Thoracic aorta (tissue), 2 donors: Measurements from ENCODE around the gene WDFY2. TPM values are rescaled to one million over a fixed set of nuclear protein-coding genes. Genes with fewer than 3 reads are reported as not detected.
A peak's percentile ranks its signal among the peaks of the same experiment; 100 is the strongest.

Experiments
- ATAC-seq: fragments of 150-250 bp; one replicate; pipeline ENCODE4 v1.8.0; 2017; ENCODE audit warnings: low read depth; ENCODE audit not compliant: insufficient number of reproducible peaks, low FRiP score
- DNase-seq: peaks from one replicate; pipeline ENCODE4 v3.0.0-alpha.2; 2020; ENCODE audit warnings: low spot score
- H3K27ac ChIP-seq, 2 donors: fragments of 200-600 bp; sonication (generic); 1 replicate in 1 of 2; 2 replicates in 1 of 2; pipeline ENCODE4 v1.5.1; 2016; ENCODE audit warnings: mild to moderate bottlenecking in 2 of 2, moderate library complexity in 2 of 2
- H3K27me3 ChIP-seq: fragments of 200-600 bp; sonication (generic); replicated peaks from 2 replicates; pipeline ENCODE4 v1.6.0; 2016; ENCODE audit warnings: mild to moderate bottlenecking; ENCODE audit not compliant: insufficient read depth
- H3K36me3 ChIP-seq: fragments of 200-600 bp; sonication (generic); one replicate; pipeline ENCODE4 v1.5.1; 2016
- H3K4me1 ChIP-seq, 2 donors: fragments of 200-600 bp; sonication (generic); 1 replicate in 1 of 2; 2 replicates in 1 of 2; pipeline versions ENCODE4 v1.5.1 to v1.6.0; 2016; ENCODE audit warnings: low read depth in 2 of 2, mild to moderate bottlenecking in 1 of 2; ENCODE audit not compliant: control insufficient read depth in 1 of 2
- H3K4me3 ChIP-seq: fragments of 200-600 bp; sonication (generic); 2 replicates; pipeline ENCODE4 v1.5.1; 2016; ENCODE audit warnings: mild to moderate bottlenecking
- H3K9me3 ChIP-seq: fragments of 200-600 bp; sonication (generic); 2 replicates; pipeline ENCODE4 v1.5.1; 2016
- total RNA-seq, 2 donors: library from RNA; depleted of rRNA; stranded (reverse); fragments of >200 nt; gene quantifications; one replicate each; pipeline versions ENCODE4 v1.1.0 to v1.2.3, GENCODE V29; 2016
- TF ChIP-seq, protein P1 (sequence below): fragments of 200-600 bp; sonication (generic); IDR thresholded peaks from one replicate; pipeline ENCODE4 v1.5.1; 2019; ENCODE audit warnings: antibody characterized with exemption

Gene WDFY2
- total RNA-seq, 2 donors from 2014 or later, result 14.6 to 19.3 TPM

DNA sequence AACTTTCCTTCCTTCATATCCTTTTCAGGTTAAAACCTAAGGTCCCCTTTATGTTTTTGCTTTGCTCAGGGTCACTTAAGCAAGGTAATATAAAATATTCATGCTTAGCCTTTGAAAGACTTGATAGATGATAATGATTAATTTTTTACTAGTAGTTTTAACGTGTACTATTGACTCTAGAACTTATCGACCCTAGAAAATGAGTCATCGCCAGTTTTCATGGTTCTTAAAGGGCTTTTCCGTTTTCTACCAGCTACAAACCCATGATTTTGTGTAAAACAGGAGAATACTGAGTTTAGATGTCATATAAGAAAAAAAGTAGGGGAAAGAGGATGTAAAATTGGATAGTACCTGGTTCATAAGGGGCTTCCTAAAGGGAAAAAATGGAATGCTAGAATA lies 144.0 kb downstream of the WDFY2 start:
- H3K4me1 ChIP-seq, result peaks cover 39 to 79% of the 10 kb centered on the region in 2 donors
- H3K4me3 ChIP-seq, result no peak overlapping the region
- no peaks in the 10 kb centered on the region for H3K27me3 ChIP-seq
- no peaks in the 10 kb centered on the region for H3K36me3 ChIP-seq
- TF ChIP-seq, protein P1, sequence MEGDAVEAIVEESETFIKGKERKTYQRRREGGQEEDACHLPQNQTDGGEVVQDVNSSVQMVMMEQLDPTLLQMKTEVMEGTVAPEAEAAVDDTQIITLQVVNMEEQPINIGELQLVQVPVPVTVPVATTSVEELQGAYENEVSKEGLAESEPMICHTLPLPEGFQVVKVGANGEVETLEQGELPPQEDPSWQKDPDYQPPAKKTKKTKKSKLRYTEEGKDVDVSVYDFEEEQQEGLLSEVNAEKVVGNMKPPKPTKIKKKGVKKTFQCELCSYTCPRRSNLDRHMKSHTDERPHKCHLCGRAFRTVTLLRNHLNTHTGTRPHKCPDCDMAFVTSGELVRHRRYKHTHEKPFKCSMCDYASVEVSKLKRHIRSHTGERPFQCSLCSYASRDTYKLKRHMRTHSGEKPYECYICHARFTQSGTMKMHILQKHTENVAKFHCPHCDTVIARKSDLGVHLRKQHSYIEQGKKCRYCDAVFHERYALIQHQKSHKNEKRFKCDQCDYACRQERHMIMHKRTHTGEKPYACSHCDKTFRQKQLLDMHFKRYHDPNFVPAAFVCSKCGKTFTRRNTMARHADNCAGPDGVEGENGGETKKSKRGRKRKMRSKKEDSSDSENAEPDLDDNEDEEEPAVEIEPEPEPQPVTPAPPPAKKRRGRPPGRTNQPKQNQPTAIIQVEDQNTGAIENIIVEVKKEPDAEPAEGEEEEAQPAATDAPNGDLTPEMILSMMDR, result no peak
- H3K9me3 ChIP-seq, result no peaks in the 10 kb centered on the region
- DNase-seq (no peak), ATAC-seq (no peak)
- peak overlapping the region; percentile 90 to 91 for H3K27ac ChIP-seq

- H3K36me3 ChIP-seq, result no peaks in the 10 kb centered on the region
- H3K4me1 ChIP-seq, result peaks cover 33 to 72% of the 10 kb centered on the region in 2 donors
- no peaks in the 10 kb centered on the region for H3K27me3 ChIP-seq
- no peaks in the 10 kb centered on the region for H3K9me3 ChIP-seq
- peak overlapping the region; percentile 90 to 91 for H3K27ac ChIP-seq
- DNase-seq (no peak), ATAC-seq (no peak)
- TF ChIP-seq, protein P1, result no peak
- H3K4me3 ChIP-seq, result no peak overlapping the region
These were observed 144.7 kb downstream of the WDFY2 start for GRCh38 chr13:51728972-51729371.

- Histone ChIP-seq H3K9me3 (no peaks in the 10 kb centered on the region), H3K4me3 (peak overlapping the region; percentile 43), H3K36me3 (no peaks in the 10 kb centered on the region), H3K4me1 (peaks cover 33 to 64% of the 10 kb centered on the region in 2 donors), H3K27me3 (no peaks in the 10 kb centered on the region), H3K27ac (peak overlapping the region; percentile 90 to 91)
- TF ChIP-seq, protein P1, result no peak
- DNase-seq (peak; percentile 28), ATAC-seq (peak; percentile 75)
These were observed 145.7 kb downstream of the WDFY2 start for GRCh38 chr13:51729866-51730553.

DNA sequence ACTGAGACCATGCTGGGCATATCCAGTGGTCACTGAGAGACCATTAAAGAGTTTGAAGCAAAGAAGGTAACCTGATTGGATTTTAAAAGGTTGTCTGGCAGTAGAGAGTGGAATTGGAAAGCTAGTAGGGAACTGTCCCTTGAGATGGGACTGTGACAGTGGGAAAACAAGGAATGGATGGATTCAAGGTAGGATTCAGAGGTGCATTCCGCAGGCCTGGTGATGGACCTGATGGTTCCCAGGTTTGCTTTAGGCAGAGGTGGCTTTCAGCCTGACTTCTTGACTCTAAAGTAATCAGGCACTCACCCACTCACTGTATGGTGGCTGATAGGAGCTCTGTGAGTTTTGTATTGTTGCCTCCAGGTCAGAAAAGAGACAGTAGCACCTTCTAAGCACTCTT lies 146.7 kb downstream of the WDFY2 start:
- no peaks in the 10 kb centered on the region for H3K27me3 ChIP-seq
- TF ChIP-seq, protein P1, result no peak
- DNase-seq (no peak), ATAC-seq (no peak)
- H3K36me3 ChIP-seq, result no peaks in the 10 kb centered on the region
- no peak overlapping the region for H3K4me3 ChIP-seq
- H3K4me1 ChIP-seq, result peaks cover 33 to 61% of the 10 kb centered on the region in 2 donors
- peak overlapping the region; percentile 90 to 91 for H3K27ac ChIP-seq
- H3K9me3 ChIP-seq, result no peaks in the 10 kb centered on the region

DNA sequence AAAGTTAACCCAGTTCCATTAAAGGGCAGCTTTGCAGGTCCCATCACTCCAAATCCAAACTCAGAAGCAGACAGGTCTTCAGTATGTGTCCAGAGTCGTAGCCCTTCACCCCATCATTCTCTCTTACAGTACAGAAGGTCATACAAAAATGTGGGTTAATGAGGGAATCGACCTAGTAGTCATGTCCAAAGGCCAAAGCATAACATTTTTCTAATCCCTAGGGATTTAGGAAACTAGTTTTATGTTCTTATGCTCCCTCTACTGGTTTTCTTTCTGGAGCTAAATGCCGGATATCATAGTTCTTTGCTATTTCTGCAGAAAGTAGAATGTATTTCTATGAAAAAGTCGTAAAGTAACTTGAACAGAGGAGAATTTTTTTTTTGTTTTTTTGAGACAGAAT lies 147.5 kb downstream of the WDFY2 start:
- Histone ChIP-seq H3K4me3 (no peak overlapping the region), H3K4me1 (peaks cover 33 to 53% of the 10 kb centered on the region in 2 donors), H3K36me3 (no peaks in the 10 kb centered on the region), H3K27ac (peak overlapping the region; percentile 90 to 91), H3K9me3 (no peaks in the 10 kb centered on the region), H3K27me3 (no peaks in the 10 kb centered on the region)
- TF ChIP-seq, protein P1, result peak; percentile 53
- ATAC-seq, result peak; percentile 34
- DNase-seq, result no peak
